ENCODE measurements around the gene METTL2A. TPM values are rescaled to one million over a fixed set of nuclear protein-coding genes. Genes with fewer than 3 reads are reported as not detected.
"Not testable (repeated sequence)": the region's sequence is repeated elsewhere in the genome, so short reads cannot be mapped to it uniquely, and the experiment has no call there.

METTL2A gene
- polyA plus RNA-seq, 4 donors = 6.5 to 16.9 (median 10.8) TPM

DNA sequence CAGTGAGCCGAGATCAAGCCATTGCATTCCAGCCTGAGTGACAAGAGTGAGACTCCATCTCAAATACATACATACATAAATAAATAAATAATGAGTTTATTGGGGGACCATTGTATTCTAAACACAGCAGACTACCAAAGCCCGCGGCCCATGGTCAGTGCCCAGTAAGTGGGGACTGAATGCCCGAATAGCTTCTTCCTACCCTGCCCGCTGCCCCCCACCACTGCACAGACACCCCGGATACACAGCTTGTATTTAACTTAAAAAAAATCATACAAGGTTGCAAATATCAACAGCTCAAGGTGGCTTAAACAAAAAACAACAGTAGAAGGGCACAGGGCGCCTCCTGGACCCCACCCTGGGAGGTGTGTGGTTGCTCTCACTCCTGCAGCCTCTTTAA, 32.3 kb downstream of the METTL2A start:
- no peaks in the 10 kb centered on the region for H3K4me1 ChIP-seq (ENCODE audit: control insufficient read depth in 3 of 3, insufficient read depth in 2 of 3, low read depth in 1 of 3, low read length in 2 of 3)
- no peaks in the 10 kb centered on the region for H3K36me3 ChIP-seq (ENCODE audit: control insufficient read depth in 3 of 3, insufficient read depth in 2 of 3, low read depth in 1 of 3, low read length in 3 of 3)
- H3K4me3 ChIP-seq (ENCODE audit: low read depth in 1 of 3, low read length in 3 of 3) = no peak overlapping the region
- H3K27ac ChIP-seq (ENCODE audit: low read depth in 1 of 3, low read length in 2 of 3) = no peak overlapping the region
- no peaks in the 10 kb centered on the region for H3K9me3 ChIP-seq (ENCODE audit: control insufficient read depth in 2 of 2, insufficient read depth in 1 of 2, low read depth in 1 of 2, low read length in 1 of 2)
- DNase-seq (no peak), FAIRE-seq (no peak)
- H3K27me3 ChIP-seq (ENCODE audit: control insufficient read depth in 3 of 3, insufficient read depth in 3 of 3, low read length in 3 of 3) = no peaks in the 10 kb centered on the region
- 85 to 94% (median 93%) methylated on average over 7 of the region's 7 CpGs for WGBS, 3 donors

GRCh38 chr17:62458483-62458882, 34.8 kb downstream of the METTL2A start:
- not testable (repeated sequence) for H3K9me3 ChIP-seq (ENCODE audit: control insufficient read depth in 2 of 2, insufficient read depth in 1 of 2, low read depth in 1 of 2, low read length in 1 of 2); H3K36me3 ChIP-seq (ENCODE audit: control insufficient read depth in 3 of 3, insufficient read depth in 2 of 3, low read depth in 1 of 3, low read length in 3 of 3); H3K27me3 ChIP-seq (ENCODE audit: control insufficient read depth in 3 of 3, insufficient read depth in 3 of 3, low read length in 3 of 3); H3K4me3 ChIP-seq (ENCODE audit: low read depth in 1 of 3, low read length in 3 of 3); FAIRE-seq; H3K4me1 ChIP-seq (ENCODE audit: control insufficient read depth in 3 of 3, insufficient read depth in 2 of 3, low read depth in 1 of 3, low read length in 2 of 3); H3K27ac ChIP-seq (ENCODE audit: low read depth in 1 of 3, low read length in 2 of 3)
- 32 to 70% (median 57%) methylated on average over 10 of the region's 10 CpGs for WGBS, 3 donors
- peak in 1 of 2 donors; percentile 20 for DNase-seq

DNA sequence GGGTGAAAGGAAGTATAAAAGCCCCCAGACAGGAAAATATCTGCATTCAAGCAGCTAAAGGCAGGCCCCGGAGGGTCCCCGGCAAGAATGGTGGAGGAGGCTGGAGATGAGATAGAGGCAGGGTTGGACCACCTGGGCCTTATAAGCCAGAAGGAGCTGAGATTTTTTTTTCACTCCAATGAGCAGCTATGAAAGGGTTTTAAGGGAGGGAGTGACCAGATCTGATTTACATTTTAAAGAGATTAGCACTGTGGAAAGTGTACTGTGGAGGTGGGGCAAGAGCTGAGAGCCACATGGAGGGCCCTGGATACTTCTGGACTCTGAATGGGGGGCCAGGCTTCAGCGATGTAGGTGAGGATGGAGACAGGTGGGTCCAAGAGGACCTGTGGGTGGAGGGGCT, 40.7 kb downstream of the METTL2A start:
- H3K27me3 ChIP-seq (ENCODE audit: control insufficient read depth in 3 of 3, insufficient read depth in 3 of 3, low read length in 3 of 3); H3K27ac ChIP-seq (ENCODE audit: low read depth in 1 of 3, low read length in 2 of 3); H3K4me1 ChIP-seq (ENCODE audit: control insufficient read depth in 3 of 3, insufficient read depth in 2 of 3, low read depth in 1 of 3, low read length in 2 of 3); DNase-seq; H3K4me3 ChIP-seq (ENCODE audit: low read depth in 1 of 3, low read length in 3 of 3); H3K36me3 ChIP-seq (ENCODE audit: control insufficient read depth in 3 of 3, insufficient read depth in 2 of 3, low read depth in 1 of 3, low read length in 3 of 3); FAIRE-seq; H3K9me3 ChIP-seq (ENCODE audit: control insufficient read depth in 2 of 2, insufficient read depth in 1 of 2, low read depth in 1 of 2, low read length in 1 of 2): not testable (repeated sequence)
- WGBS, 3 donors = 80 to 96% (median 84%) methylated on average over 3 of the region's 3 CpGs

DNA sequence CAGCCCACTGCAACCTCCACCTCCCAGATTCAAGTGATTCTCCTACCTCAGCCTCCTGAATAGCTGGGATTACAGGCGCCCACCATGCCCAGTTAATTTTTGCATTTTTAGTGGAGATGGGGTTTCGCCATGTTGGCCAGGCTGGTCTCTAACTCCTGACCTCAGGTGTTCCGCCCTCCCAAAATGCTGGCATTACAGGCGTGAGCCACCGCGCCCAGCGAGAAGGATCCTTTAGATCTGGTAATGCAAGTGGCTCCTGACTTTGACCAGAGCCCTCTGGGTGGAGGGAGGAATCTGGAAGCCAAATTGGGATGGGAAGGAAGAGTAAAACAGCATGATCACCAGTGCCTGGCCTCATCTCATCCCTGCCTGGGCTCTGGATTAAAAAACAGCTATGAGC, 41.6 kb downstream of the METTL2A start:
- H3K4me3 ChIP-seq (ENCODE audit: low read depth in 1 of 3, low read length in 3 of 3); H3K9me3 ChIP-seq (ENCODE audit: control insufficient read depth in 2 of 2, insufficient read depth in 1 of 2, low read depth in 1 of 2, low read length in 1 of 2); H3K4me1 ChIP-seq (ENCODE audit: control insufficient read depth in 3 of 3, insufficient read depth in 2 of 3, low read depth in 1 of 3, low read length in 2 of 3); H3K27ac ChIP-seq (ENCODE audit: low read depth in 1 of 3, low read length in 2 of 3); FAIRE-seq; H3K27me3 ChIP-seq (ENCODE audit: control insufficient read depth in 3 of 3, insufficient read depth in 3 of 3, low read length in 3 of 3); DNase-seq; H3K36me3 ChIP-seq (ENCODE audit: control insufficient read depth in 3 of 3, insufficient read depth in 2 of 3, low read depth in 1 of 3, low read length in 3 of 3): not testable (repeated sequence)
- 95 to 97% (median 97%) methylated on average over 7 of the region's 7 CpGs for WGBS, 3 donors

DNA sequence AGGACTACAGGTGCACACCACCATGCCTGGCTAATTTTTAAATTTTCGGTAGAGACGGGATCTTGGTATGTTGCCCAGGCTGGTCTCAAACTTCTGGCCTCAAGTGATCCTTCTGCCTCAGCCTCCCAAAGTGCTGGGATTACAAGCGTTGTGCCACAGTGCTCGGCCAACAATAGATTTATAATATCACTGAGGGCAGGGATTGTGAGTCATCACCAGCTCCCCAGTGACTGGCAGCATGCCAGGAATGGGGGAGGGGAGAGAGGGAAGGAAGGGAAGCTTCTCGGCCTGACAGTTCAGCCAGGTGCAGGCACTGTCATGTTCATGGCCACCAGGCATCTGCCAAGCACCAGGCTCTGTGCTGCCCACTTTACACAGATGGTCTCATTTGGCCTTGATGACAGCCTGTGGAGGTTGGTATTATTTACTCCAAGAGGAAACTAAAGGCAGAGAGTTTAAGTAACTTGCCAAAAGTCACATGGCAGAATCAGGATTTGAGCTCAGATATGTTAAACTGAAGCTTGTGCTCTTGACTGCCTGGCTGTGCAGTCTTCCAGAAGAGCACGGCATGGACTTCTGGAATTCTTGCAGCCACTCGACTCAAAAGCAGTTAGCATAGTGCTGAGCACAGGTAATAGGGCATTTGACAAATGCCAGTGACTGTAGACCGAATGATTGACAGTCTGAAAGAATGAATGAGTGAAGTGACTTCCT, 47.1 kb downstream of the METTL2A start:
- 11 to 35% (median 21%) methylated on average over 5 to 6 of the region's 8 CpGs for WGBS, 3 donors
- not testable (repeated sequence) for H3K4me3 ChIP-seq (ENCODE audit: low read depth in 1 of 3, low read length in 3 of 3); H3K36me3 ChIP-seq (ENCODE audit: control insufficient read depth in 3 of 3, insufficient read depth in 2 of 3, low read depth in 1 of 3, low read length in 3 of 3); H3K9me3 ChIP-seq (ENCODE audit: control insufficient read depth in 2 of 2, insufficient read depth in 1 of 2, low read depth in 1 of 2, low read length in 1 of 2); H3K27me3 ChIP-seq (ENCODE audit: control insufficient read depth in 3 of 3, insufficient read depth in 3 of 3, low read length in 3 of 3); H3K4me1 ChIP-seq (ENCODE audit: control insufficient read depth in 3 of 3, insufficient read depth in 2 of 3, low read depth in 1 of 3, low read length in 2 of 3); FAIRE-seq
- DNase-seq = peak; percentile 82 to 95
- H3K27ac ChIP-seq (ENCODE audit: low read depth in 1 of 3, low read length in 2 of 3) = peak overlapping the region in 2 of 3 donors; percentile 10 to 24

DNA sequence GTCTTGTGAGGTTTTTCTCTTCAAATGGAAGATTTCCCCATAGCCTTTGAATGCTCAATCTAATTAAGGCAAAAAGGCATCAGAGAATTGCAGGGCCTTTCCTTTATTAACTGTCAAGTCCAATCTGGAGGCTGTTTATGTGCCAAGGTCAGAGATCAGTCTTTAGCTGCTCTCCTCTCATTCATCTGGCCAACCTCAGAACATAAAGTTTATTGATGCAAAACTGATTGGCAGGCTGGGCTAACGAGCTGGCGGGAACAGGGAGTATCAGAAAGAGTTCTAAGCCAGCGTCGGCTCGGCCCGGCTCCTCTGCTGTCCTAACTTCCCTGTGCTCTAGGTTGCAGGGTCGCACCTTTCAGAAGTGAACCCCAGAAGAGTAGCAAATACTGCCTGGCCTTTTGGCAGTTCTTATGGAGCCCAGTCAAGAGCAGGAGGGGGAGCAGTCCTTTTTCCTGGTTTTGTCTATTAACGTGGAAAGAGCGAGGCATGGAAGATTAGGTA, 47.7 kb downstream of the METTL2A start:
- not testable (repeated sequence) for H3K4me3 ChIP-seq (ENCODE audit: low read depth in 1 of 3, low read length in 3 of 3); H3K9me3 ChIP-seq (ENCODE audit: control insufficient read depth in 2 of 2, insufficient read depth in 1 of 2, low read depth in 1 of 2, low read length in 1 of 2); FAIRE-seq; H3K27me3 ChIP-seq (ENCODE audit: control insufficient read depth in 3 of 3, insufficient read depth in 3 of 3, low read length in 3 of 3); H3K4me1 ChIP-seq (ENCODE audit: control insufficient read depth in 3 of 3, insufficient read depth in 2 of 3, low read depth in 1 of 3, low read length in 2 of 3); H3K36me3 ChIP-seq (ENCODE audit: control insufficient read depth in 3 of 3, insufficient read depth in 2 of 3, low read depth in 1 of 3, low read length in 3 of 3)
- WGBS, 3 donors = 18 to 53% (median 46%) methylated on average over 7 to 9 of the region's 9 CpGs
- peak overlapping the region in 2 of 3 donors; percentile 60 to 84 for H3K27ac ChIP-seq (ENCODE audit: low read depth in 1 of 3, low read length in 2 of 3)
- DNase-seq = peak; percentile 16 to 77

DNA sequence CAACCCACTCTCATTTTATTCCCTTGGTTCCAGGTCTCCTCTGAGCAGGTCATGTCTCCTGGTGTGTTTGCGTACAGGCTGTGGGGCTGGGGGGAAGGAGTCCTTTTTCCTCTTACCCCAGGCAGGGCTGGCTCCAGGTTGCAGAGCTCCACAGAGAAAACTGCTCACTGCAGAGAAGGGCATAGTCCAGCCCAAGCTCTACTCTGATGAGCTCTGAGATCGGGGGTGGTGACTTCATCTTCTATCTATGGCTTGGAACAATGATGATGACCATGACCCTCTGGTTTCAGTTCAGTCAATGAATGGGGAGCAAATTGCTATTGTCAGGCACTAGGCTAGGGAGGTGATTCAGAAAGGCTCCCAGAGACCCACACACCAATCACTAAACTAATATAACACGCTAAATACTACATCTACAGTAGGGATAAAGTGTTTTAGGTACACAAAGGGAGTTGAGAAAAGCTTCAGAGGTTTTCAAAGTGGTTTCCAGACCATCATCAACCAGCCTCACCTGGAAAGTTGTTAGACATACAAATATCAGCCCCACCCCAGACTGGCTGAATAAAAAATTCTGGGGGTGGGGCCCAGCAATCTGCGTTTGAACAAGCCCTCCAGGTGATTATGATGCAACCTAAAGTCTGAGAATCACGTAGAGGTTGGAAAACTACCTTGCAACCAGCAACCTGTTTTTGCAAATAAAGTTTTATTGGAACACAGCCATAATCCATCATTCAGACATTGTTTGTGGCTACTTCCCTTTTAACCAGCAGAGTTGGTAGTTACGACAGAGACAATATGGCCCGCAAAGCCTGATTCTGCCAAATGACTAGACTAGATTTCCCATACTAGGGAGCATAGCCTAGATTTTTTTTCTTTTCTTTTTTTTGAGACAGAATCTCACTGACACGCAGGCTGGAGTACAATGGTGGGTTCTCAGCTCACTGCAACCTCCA, 49.6 kb downstream of the METTL2A start:
- DNase-seq = peak; percentile 62 to 74
- not testable (repeated sequence) for H3K9me3 ChIP-seq (ENCODE audit: control insufficient read depth in 2 of 2, insufficient read depth in 1 of 2, low read depth in 1 of 2, low read length in 1 of 2); H3K4me3 ChIP-seq (ENCODE audit: low read depth in 1 of 3, low read length in 3 of 3); FAIRE-seq; H3K36me3 ChIP-seq (ENCODE audit: control insufficient read depth in 3 of 3, insufficient read depth in 2 of 3, low read depth in 1 of 3, low read length in 3 of 3); H3K4me1 ChIP-seq (ENCODE audit: control insufficient read depth in 3 of 3, insufficient read depth in 2 of 3, low read depth in 1 of 3, low read length in 2 of 3); H3K27me3 ChIP-seq (ENCODE audit: control insufficient read depth in 3 of 3, insufficient read depth in 3 of 3, low read length in 3 of 3)
- H3K27ac ChIP-seq (ENCODE audit: low read depth in 1 of 3, low read length in 2 of 3) = peak overlapping the region in 1 of 3 donors; percentile 11
- 68 to 79% (median 72%) methylated on average over 7 to 8 of the region's 8 CpGs for WGBS, 3 donors

DNA sequence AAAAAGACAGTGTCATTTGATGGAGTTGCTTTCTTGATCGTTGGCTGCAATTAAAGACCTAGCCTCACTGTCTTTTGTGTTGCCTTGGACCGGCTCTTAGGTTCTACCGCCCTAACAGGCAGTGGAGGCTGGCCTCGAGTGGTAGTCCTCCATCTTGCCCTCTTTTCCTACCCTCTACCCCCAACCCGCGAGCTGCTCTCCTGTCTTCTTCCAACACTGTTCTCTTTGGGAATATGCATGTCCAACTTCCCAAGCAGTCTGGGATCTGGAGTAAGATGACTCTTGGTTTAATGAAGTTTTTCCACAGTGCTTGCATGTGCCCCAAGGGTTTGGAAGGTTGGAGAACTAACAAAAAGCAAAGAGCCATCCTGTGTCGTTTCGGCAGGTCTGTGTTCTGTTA, 53.4 kb downstream of the METTL2A start:
- H3K4me3 ChIP-seq (ENCODE audit: low read depth in 1 of 3, low read length in 3 of 3); H3K27ac ChIP-seq (ENCODE audit: low read depth in 1 of 3, low read length in 2 of 3); H3K27me3 ChIP-seq (ENCODE audit: control insufficient read depth in 3 of 3, insufficient read depth in 3 of 3, low read length in 3 of 3); H3K9me3 ChIP-seq (ENCODE audit: control insufficient read depth in 2 of 2, insufficient read depth in 1 of 2, low read depth in 1 of 2, low read length in 1 of 2); H3K36me3 ChIP-seq (ENCODE audit: control insufficient read depth in 3 of 3, insufficient read depth in 2 of 3, low read depth in 1 of 3, low read length in 3 of 3); H3K4me1 ChIP-seq (ENCODE audit: control insufficient read depth in 3 of 3, insufficient read depth in 2 of 3, low read depth in 1 of 3, low read length in 2 of 3); FAIRE-seq: not testable (repeated sequence)
- 91 to 93% (median 93%) methylated on average over 8 of the region's 8 CpGs for WGBS, 3 donors
- peak in 1 of 2 donors; percentile 3 for DNase-seq

Data from small intestine (tissue), 7 donors.